Stimulated activated CD4-positive, alpha-beta T cell treated with anti-CD3 and anti-CD28 coated beads, Interleukin-2, amount 100 ng/mL, for 48 hours (primary cell): ENCODE results near the gene IP6K1.
"Not testable (repeated sequence)": the region's sequence is repeated elsewhere in the genome, so short reads cannot be mapped to it uniquely, and the experiment has no call there.

Source experiments
- DNase-seq, 2 donors: peaks; one replicate each; pipeline ENCODE4 v3.0.0-alpha.2; 2020

Gene IP6K1

DNA sequence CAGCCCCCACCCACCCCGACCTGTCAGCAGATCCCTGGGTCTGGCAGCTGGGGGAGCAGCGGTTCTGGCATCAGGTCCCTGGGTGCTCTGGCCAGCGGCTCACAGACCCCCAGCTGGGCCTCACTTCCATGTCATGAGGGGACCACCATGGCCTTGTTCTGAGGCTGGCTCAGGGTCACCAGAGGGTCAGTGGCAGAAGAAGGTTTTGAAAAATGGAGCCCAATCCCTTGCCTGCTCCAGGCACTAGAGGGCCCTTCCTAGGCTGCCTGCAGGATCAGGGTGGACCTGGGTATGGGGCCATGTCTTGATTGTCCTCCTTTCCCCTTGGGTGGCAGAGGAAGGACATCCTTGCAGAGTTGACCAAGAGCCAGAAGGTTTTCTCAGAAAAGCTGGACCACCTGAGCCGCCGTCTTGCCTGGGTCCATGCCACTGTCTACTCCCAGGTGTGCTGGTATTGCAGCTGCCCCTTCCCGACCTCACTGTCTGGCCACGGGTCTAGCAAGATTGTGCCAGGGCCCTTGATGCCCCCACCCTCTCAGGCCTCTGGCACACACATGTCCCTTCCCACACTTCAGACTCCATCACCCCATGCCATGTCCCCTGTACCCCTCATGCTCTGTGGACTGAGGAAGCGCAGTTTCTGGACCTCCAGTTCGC is 79.8 kb downstream of the IP6K1 start:
- no peak for DNase-seq

GRCh38 chr3:49705390-49705960 is 80.9 kb downstream of the IP6K1 start:
- DNase-seq, result no peak

DNA sequence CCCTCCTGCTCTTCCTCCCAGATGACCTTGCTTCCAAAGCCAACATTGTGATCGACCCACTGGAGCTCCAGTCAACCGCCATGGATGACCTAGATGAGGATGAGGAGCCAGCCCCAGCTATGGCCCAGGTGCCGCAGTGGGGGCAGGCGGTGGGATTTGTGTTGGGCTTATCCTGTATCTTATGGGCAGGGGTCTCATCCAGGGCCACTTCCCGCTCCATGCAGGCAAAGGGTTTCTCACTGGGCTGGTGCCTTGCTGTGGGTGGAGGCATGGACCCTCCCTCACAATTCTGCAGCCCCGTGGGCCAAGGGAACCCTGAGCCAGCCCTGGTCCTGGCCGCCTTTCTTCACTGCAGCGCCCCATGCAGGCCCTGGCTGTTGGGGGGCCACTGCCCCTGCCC is 81.7 kb downstream of the IP6K1 start:
- DNase-seq, result no peak

GRCh38 chr3:49703956-49704355 is 82.4 kb downstream of the IP6K1 start:
- DNase-seq, result no peak

DNA sequence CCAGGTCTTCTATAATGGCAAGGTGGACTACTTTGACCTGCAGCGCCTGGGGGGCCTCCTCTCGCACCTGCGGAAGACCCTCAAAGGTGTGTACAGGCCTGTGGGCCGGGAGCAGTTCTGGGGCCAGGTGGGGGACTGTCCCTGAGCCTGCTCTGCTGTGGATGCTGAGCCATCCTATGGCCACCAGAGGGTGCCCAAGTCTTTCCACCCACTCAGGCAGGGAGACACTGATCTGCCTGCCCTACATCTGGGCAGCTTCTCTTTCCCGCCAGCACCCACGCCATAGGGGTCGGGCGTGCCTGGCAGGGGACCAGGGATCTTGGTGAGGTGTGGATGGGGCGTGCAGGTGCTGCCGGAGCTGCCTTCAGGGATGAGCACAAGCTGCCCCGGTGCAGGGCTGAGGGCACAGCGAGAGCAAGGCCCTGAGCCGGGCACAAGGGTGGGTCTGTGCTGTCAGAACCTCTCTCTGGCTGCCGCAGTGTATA is 82.9 kb downstream of the IP6K1 start:
- DNase-seq, result peak; percentile 51 to 56

DNA sequence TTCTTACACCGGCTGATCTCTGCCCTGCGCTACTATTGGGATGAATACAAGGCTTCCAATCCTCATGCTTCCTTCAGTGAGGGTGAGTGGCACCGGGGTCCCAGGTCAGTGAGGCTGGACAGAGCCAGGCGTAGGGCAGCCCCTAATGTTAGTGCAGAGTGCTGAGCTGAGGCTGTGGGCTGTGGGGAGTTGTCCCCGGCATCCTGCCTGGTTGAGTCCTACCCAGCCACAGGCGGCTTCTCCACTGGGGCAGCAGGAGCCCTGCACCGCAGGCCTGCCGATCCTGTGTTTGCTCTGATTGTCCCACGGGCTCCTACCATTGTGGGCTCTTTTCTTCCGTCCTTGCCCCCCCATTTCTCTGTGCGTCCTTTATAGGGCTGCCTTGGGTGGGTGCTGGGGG is 83.7 kb downstream of the IP6K1 start:
- DNase-seq, result no peak

DNA sequence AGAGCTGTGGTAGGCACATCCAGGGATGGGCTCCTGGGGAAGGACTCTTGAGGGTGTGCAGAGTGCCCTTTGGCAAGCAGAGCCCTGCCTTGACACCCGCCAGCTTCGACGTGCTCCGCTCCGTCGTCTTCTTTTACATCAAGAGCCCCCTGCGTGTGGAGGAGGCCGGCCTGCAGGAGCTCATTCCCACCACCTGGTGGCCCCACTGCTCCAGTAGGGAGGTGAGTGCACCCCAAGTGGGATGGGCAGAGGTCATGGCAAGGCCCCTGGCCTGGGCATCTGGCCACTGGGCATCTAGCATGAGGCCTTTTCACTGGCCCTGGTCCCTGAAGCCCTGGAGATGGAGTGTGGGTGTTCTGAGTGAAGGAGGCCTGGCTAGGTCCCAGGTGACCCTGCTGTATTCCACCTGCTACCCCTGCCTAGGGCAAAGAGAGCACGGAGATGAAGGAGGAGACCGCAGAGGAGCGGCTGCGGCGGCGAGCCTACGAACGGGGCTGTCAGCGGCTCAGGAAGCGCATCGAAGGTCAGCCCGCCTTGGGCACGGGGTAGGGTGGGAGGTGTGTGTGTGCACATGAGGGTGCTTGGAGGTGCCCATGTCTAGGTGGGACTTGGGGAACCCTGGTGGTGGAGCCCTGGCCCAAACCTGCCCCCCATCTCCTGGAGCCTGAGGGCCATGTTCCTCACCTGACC is 84.8 kb downstream of the IP6K1 start:
- no peak for DNase-seq

GRCh38 chr3:49700453-49701128 is 85.8 kb downstream of the IP6K1 start:
- DNase-seq, result no peak

DNA sequence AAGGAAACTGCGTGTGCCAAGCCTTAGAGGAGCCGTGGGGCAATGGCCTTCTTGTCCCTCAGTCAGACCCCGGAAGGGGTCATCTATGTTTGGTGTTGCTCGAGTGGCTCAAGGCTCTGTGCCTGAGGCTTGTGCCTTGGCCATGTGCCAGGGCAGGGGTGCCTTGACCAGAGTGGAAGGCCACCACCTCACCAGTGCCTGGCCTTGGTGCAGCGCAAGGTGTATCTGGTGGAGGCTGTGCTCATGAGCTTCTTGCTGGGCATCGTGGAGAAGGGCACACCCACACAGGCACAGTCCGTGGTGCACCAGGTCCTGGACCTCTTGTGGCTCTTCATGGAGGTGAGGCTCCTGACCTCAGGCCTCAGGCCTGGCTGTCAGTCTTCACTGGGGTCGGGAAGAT is 86.3 kb downstream of the IP6K1 start:
- DNase-seq, result no peak

GRCh38 chr3:49699281-49699979 is 86.9 kb downstream of the IP6K1 start:
- no peak for DNase-seq

DNA sequence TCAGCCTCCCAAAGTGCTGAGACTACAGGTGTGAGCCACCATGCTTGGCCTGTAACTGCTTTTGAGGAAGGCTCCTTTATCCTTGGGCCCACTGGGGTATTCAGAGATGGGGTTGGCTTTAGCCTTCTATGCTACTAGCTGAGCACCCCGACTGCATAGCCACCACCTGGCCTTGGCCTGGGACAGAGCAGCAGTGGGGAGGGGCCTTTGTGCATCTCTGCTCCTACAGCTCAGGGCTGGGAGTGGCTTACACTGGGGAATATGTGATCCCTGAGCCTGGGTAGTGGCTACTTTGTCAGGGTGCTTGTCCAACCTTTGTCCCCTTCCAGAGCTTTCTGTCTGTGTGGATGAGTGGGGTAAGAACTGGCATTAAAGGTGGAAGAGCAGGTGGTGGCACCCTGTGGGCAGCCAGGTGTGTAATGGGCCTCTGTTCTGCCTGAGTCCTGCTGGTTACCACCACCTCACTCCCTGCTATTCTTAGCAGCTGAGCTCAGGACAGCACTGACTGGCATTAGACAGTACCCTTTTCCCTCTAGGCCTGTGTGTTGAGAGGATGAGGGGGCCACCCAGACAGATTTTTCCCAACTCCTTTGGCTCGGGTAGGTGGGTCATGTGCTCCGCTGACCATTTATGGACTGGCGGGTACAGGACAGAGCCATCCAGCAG is 90.9 kb downstream of the IP6K1 start:
- DNase-seq, result not testable (repeated sequence)

GRCh38 chr3:49694409-49695070 is 91.8 kb downstream of the IP6K1 start:
- not testable (repeated sequence) for DNase-seq

DNA sequence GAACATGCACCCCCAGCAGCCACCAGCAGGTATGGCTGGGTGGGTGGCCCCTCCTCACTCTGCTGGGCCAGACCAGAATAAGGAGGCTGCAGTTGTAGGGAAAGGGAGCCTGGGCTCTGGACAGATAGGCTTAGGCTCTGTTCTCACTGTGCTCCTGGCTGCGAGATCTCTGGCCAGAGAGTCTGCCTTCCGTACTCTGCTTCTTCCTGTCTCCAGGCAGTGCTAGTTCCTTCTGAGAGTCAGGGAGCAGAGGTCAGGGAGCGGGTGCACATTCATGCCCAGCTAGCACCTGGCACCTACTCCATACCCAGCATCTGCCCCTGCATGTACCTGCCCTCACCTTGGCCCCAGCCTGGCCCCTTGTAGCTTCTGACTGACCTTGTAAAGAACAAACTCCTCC is 94.9 kb downstream of the IP6K1 start:
- DNase-seq, result not testable (repeated sequence)

- not testable (repeated sequence) for DNase-seq
Observed at GRCh38 chr3:49690856-49691255, 95.5 kb downstream of the IP6K1 start.

GRCh38 chr3:49689908-49690624 is 96.3 kb downstream of the IP6K1 start:
- DNase-seq, result not testable (repeated sequence)

- peak; percentile 91 to 93 for DNase-seq
Observed at GRCh38 chr3:49689046-49689907, 97.1 kb downstream of the IP6K1 start, which contains the start of the genes MST1 and RNF123. TSS of gene MST1 (minus strand) at chr3:49689474. CDS start at chr3:49688691, 783 bp downstream. TSS of gene RNF123 (plus strand) at chr3:49689557. CDS start at chr3:49691166, 1,609 bp downstream.

GRCh38 chr3:49688338-49689045 is 97.8 kb downstream of the IP6K1 start:
- not testable (repeated sequence) for DNase-seq

DNA sequence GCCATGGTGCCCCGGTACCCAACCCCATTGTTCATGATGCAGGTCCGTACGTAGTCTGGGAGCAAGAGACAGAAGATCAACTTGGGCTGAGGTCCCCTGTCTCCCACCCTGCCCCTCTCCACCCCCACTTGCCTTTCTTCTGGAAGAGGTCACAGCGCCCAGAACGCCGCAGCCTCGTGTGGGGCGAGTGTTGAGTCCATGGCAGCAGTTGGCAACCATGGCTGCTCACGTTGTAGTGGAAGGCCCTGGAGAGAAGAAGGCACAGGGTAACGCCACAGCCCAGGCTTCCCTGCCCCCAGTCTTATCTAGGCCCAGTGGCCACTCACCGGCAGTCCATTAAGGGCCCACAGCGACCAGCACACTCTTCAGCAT is 98.9 kb downstream of the IP6K1 start:
- DNase-seq, result not testable (repeated sequence)

DNA sequence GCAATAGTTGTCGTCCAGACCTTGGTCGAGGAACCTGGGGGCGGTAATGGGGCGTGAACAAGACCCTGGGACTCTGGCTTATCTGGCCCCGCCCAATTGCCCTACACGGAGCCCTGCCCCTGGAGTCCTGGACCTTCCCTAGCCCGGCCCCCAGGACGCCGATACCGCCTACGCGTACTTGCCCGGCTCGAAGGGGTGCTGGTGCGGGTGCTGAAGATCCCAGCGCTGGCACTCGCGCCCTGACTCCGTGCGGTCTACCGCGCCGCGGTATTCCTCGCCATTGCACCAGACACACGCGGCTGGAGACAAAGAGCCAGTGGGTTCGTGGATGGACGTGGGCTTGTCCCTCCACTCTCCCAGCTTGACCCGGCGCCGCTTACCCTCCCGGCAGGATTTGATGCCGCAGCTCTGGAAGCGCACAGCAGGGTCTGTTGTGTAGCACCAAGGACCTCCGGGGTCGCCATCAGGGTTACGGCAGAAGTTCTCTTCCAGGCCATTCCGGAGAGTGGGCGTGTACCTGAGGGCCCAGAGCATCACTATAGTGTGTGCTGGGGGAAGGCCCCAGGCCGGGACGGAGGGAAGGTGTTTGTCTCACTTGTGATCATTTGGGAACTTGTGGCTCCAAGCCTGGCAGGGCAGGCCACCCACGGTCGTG is 99.4 kb downstream of the IP6K1 start:
- DNase-seq, result peak; percentile 26 to 38
